Lung (tissue), 12 donors: ENCODE results near the gene GPR35. TPM values are rescaled to one million over a fixed set of nuclear protein-coding genes. Genes with fewer than 3 reads are reported as not detected.

ENCODE experiments used
- ATAC-seq: fragments of 200-7000 bp; cut with Tn5 transposase; one replicate; pipeline ENCODE4 v1.9.1; 2020; ENCODE audit warnings: moderate number of reproducible peaks; ENCODE audit not compliant: insufficient read depth, low FRiP score
- DNase-seq, 3 donors: peaks; one replicate each; pipeline ENCODE4 v3.0.0-alpha.2; 2013 to 2017
- H3K27ac ChIP-seq, 2 donors: one replicate each; pipeline ENCODE4 v1.5.1; 2013; ENCODE audit warnings: mild to moderate bottlenecking in 2 of 2, moderate library complexity in 2 of 2, control low read depth in 1 of 2, inconsistent platforms in 1 of 2, low read depth in 1 of 2, low read length in 1 of 2
- H3K27me3 ChIP-seq, 3 donors: one replicate each; pipeline ENCODE4 v1.5.1; 2013; ENCODE audit warnings: low read length in 2 of 3; ENCODE audit not compliant: control insufficient read depth in 3 of 3, insufficient read depth in 3 of 3
- H3K36me3 ChIP-seq, 4 donors: one replicate each; pipeline ENCODE4 v1.5.1; 2013; ENCODE audit warnings: low read length in 4 of 4, mild to moderate bottlenecking in 1 of 4, moderate library complexity in 1 of 4; ENCODE audit not compliant: control insufficient read depth in 4 of 4, insufficient read depth in 4 of 4
- H3K4me1 ChIP-seq, 5 donors: one replicate each; pipeline ENCODE4 v1.5.1; 2013; ENCODE audit warnings: low read length in 5 of 5, mild to moderate bottlenecking in 2 of 5, moderate library complexity in 1 of 5; ENCODE audit not compliant: control insufficient read depth in 5 of 5, insufficient read depth in 5 of 5
- H3K4me3 ChIP-seq: one replicate; pipeline ENCODE4 v1.5.1; 2013; ENCODE audit warnings: mild to moderate bottlenecking, control low read depth, moderate library complexity
- H3K9ac ChIP-seq, 2 donors: one replicate each; pipeline ENCODE4 v1.5.1; 2013; ENCODE audit warnings: low read length in 2 of 2, control low read depth in 1 of 2; ENCODE audit not compliant: insufficient read depth in 1 of 2
- H3K9me3 ChIP-seq, 4 donors: one replicate each; pipeline ENCODE4 v1.5.1; 2013; ENCODE audit warnings: low read length in 3 of 4, mild to moderate bottlenecking in 1 of 4, moderate library complexity in 1 of 4; ENCODE audit not compliant: control insufficient read depth in 4 of 4, insufficient read depth in 3 of 4
- CTCF ChIP-seq: IDR thresholded peaks from 2 replicates; pipeline ENCODE4 v1.5.1; 2012; ENCODE audit warnings: mild to moderate bottlenecking; ENCODE audit errors: control extremely low read depth, extremely low read depth
- WGBS, 2 donors: extraction: QIAGEN DNeasy Blood & Tissue Kit; methylation state at CpG; one replicate each; pipeline ENCODE4 v1.1.7; 2013; 5-methylcytosine and 5-hydroxymethylcytosine counted together
- polyA plus RNA-seq, 2 donors: library from polyadenylated mRNA; stranded (reverse); fragments of 200-250 nt; gene quantifications; one replicate each; pipeline ENCODE4 v1.2.1, GENCODE V29; 2013
- total RNA-seq, 2 donors: library from RNA; depleted of rRNA in 1 of 2; stranded (reverse); fragments of >200 nt in 1 of 2; gene quantifications; one replicate each; pipeline ENCODE4 v1.2.1, GENCODE V29; 2014 to 2021
- donor health status: control.
- donor health status: control.
- donor health status: Bipolar disorder and iron deficiency.
- donor health status: healthy.
- donor health status: DM: yes; HTN: yes; CAD: no.

GPR35 gene
- total and polyA plus RNA-seq, 4 donors, result 2.3 to 10.3 (median 4.1) TPM

DNA sequence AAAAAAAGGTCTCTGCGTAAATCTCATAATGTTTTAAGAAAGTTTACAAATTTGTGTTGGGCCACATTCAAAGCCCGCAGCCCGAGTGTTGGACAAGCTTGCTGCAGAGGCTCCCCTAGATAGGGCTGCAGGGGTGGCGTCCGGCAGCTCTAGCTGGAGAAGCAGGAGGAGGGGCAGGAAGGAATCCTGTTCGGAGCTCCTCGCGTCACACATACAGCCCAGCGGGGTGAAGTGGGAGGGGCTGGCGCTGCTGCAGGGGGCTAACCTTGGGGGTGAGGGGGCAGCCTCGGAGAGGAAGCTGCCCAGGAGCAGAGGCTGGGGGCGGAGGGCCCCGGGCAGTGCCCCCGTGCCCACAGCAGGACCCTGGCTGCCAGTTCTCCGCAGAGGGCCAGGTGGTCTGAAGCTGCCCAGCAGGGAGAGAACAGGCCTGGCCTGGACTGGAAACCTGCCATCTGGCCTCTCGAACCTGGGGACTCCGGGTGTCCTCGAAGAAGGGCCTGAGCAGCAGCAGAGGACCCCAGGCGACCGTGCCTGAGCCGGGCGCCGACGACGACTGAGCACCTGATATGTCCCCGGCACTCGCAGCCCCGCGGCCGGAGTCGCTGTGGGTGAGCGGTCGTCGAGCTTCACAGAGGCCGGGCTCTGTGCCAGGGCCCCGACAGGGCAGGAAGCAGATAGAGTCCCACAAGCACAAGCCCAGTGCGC is 2.6 kb upstream of the GPR35 start:
- Histone ChIP-seq H3K27ac (no peak overlapping the region), H3K9ac (no peak overlapping the region), H3K4me3 (no peak overlapping the region), H3K36me3 (no peaks in the 10 kb centered on the region), H3K4me1 (peaks cover 0 to 16% (median 0%) of the 10 kb centered on the region in 5 donors), H3K27me3 (no peaks in the 10 kb centered on the region), H3K9me3 (no peaks in the 10 kb centered on the region)
- no peak for TF ChIP-seq CTCF
- 11 to 34% methylated on average over 35 to 37 of the region's 37 CpGs for WGBS, 2 donors
- DNase-seq, result peak; percentile 55 to 69 (median 57)
- ATAC-seq, result no peak

DNA sequence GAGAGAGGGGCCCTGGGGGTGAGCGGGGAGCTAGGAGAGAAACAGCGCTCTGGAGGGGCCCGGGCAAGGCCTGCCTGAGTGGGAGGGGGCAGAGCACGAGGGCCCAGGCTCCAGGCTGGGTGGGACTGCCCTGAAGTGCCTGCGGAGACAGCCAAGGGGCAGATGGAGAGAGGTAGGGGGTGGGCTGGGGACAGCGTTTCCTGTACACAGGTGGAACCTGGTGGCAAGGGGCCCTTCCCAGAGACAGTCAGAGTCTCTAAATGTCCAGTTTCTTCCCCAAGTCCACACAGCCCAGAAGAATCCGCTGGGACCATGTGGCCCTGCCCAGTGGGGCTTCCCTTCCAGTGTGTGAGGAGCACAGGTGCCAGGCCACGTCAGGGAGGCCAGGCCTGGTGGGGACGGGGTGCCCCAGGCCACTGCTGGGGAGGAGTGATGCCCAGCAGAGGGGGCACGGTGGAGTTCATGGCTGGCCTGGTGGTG is 1.7 kb upstream of the GPR35 start:
- ATAC-seq (no peak), DNase-seq (no peak)
- TF ChIP-seq CTCF, result no peak
- WGBS, 2 donors, result 67 to 83% methylated on average over 9 to 10 of the region's 10 CpGs
- no peak overlapping the region for H3K4me3 ChIP-seq
- H3K27ac ChIP-seq, result no peak overlapping the region
- H3K9me3 ChIP-seq, result no peaks in the 10 kb centered on the region
- no peak overlapping the region for H3K9ac ChIP-seq
- H3K27me3 ChIP-seq, result no peaks in the 10 kb centered on the region
- H3K36me3 ChIP-seq, result no peaks in the 10 kb centered on the region
- H3K4me1 ChIP-seq, result peaks cover 0 to 16% (median 0%) of the 10 kb centered on the region in 5 donors

GRCh38 chr2:240624011-240624949 is 1.0 kb upstream of the GPR35 start:
- DNase-seq (no peak), ATAC-seq (no peak)
- H3K27me3 ChIP-seq, result no peaks in the 10 kb centered on the region
- no peaks in the 10 kb centered on the region for H3K36me3 ChIP-seq
- no peak overlapping the region for H3K4me3 ChIP-seq
- WGBS, 2 donors, result 64 to 70% methylated on average over 23 to 24 of the region's 24 CpGs
- H3K27ac ChIP-seq, result peak overlapping the region in 1 of 2 donors; percentile 9
- no peaks in the 10 kb centered on the region for H3K9me3 ChIP-seq
- peaks cover 0 to 20% (median 0%) of the 10 kb centered on the region in 5 donors for H3K4me1 ChIP-seq
- TF ChIP-seq CTCF, result no peak
- no peak overlapping the region for H3K9ac ChIP-seq
